HEK293T (cell line): ENCODE measurements around the gene EIF4G3.

ENCODE experiments used
- ARNT ChIP-seq: fragments of 450-650 bp; IDR thresholded peaks from 2 replicates; pipeline ENCODE4 v1.6.1; 2017; ENCODE audit warnings: mild to moderate bottlenecking
- BHLHE40 ChIP-seq: fragments of 450-650 bp; IDR thresholded peaks from 2 replicates; pipeline ENCODE4 v1.6.1; 2016; ENCODE audit warnings: mild to moderate bottlenecking, moderate library complexity, borderline replicate concordance
- ELF4 ChIP-seq: fragments of 450-650 bp; IDR thresholded peaks from 2 replicates; pipeline ENCODE4 v1.6.1; 2017; ENCODE audit warnings: antibody characterized with exemption
- FOXK2 ChIP-seq: fragments of 450-650 bp; IDR thresholded peaks from 2 replicates; pipeline ENCODE4 v1.6.1; 2016; ENCODE audit warnings: mild to moderate bottlenecking
- FOXM1 ChIP-seq: fragments of 450-650 bp; IDR thresholded peaks from 2 replicates; pipeline ENCODE4 v1.6.1; 2017; ENCODE audit warnings: mild to moderate bottlenecking, borderline replicate concordance
- L3MBTL2 ChIP-seq: fragments of 450-650 bp; conservative IDR thresholded peaks from 2 replicates; pipeline ENCODE4 v1.6.1; 2016; ENCODE audit warnings: mild to moderate bottlenecking
- SP1 ChIP-seq: fragments of 450-650 bp; IDR thresholded peaks from 2 replicates; pipeline ENCODE4 v1.6.1; 2017
- SUZ12 ChIP-seq: fragments of 450-650 bp; IDR thresholded peaks from 2 replicates; pipeline ENCODE4 v1.6.1; 2016; ENCODE audit warnings: mild to moderate bottlenecking
- TARDBP ChIP-seq: fragments of 450-650 bp; IDR thresholded peaks from 2 replicates; pipeline ENCODE4 v1.6.1; 2016
- ZNF384 ChIP-seq: fragments of 450-650 bp; IDR thresholded peaks from 2 replicates; pipeline ENCODE4 v1.6.1; 2016

DNA sequence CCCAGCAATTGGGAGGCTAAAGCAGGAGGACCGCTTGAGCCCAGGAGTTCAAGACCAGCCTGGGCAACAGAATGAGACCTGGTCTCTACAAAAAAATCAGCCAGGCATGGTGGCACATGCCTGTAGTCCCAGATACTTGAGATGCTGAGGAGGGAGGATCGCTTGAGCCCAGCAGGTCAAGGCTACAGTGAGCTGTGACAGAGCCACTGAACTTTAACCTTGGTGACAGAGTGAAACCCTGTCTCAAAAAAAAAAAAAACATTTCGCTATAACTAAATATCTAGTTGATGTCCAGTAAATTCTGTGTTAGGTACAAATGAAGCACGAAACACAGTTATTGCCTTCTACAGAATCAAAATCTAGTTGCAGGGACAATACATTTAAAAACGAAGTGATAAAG is 293.9 kb downstream of the EIF4G3 start:
- TF ChIP-seq FOXK2 (no peak), ZNF384 (no peak), FOXM1 (no peak), TARDBP (no peak), ELF4 (no peak), L3MBTL2 (no peak), BHLHE40 (no peak), SP1 (no peak), ARNT (no peak), SUZ12 (no peak)
